Left renal cortex interstitium (tissue), 4 donors: ENCODE measurements around the gene ETNPPL. TPM values are rescaled to one million over a fixed set of nuclear protein-coding genes. Genes with fewer than 3 reads are reported as not detected.

Experiments
- DNase-seq, 4 donors: peaks; one replicate each; pipeline ENCODE4 v3.0.0-alpha.2; 2013; ENCODE audit warnings: low read depth in 4 of 4, low spot score in 2 of 4, missing footprints in 1 of 4
- polyA plus RNA-seq, 4 donors: library from polyadenylated mRNA; unstranded; fragments of 120-200 nt; gene quantifications; one replicate each; pipeline ENCODE4 v1.2.1, GENCODE V29; 2013; ENCODE audit not compliant: insufficient read length in 4 of 4

The ETNPPL gene
- polyA plus RNA-seq, 4 donors: 0.25 to 0.27 TPM; not detected in 2

DNA sequence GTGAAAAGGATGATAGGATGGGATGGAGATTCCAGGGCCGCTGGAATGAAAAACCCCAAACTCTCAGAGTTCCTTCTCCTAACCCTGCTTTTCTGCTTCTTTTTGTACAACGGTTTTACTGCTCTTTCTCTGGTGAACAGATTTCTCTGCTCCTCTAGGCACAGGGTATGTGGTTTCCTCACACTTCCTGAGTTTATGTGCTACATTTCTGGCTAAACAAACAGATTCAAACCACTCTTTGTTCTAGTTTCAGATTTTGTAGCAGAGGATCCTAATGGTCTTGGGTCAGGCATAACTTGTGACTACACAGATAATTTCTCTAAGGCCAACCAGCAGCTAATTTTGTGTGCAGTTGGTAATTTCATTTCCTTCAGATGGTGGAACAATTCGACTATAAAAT lies 59.9 kb downstream of the ETNPPL start:
- DNase-seq: no peak

DNA sequence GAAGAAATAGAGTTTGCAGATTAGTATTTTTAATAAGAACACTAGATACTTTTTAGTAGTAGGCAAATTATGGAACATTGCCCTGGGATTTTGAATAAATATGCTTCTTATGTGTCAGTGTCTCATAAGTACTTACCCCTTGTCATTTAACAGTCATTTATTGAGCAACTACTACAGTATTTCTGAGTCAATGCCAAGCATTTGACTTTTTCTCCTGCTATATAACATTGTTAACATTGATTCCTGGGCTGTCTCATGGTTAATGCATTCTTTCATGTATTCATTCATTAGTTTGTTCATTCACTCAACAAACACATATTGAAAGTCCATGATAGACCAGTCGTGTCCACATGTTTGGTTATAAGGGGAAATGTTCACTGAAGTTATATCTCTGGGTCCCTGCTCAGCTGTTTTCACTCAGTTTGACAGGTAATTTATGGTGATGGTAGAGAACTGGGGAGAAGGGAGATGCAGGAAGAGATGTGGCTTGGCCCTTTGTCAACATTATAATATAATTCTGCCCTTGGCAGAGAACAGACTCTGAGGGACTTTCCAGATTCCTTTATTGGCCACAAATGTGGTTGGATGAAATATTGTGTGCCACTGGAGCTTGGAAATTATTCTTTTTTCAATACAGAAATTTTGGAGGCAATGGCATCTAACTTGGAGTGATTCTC lies 62.6 kb downstream of the ETNPPL start:
- DNase-seq: no peak

DNA sequence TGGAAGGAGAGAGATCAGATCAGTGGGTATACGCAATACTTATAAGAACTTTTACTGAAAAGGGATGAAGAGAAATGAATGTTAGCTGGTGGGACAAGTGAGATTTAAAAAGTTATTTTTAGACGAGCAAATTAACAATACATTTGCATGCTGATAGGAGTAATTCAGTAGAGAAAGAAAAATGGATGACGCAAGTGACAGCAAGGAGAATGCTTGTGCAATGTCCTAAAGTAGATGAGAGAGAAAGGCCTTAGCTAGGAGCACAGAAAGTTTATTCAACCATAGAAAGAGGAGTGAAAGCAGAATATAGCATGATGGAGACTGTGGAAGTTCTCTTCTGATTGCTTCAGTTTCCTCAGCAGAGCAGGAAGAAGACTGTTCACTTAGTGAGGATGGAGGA lies 66.7 kb downstream of the ETNPPL start:
- DNase-seq: no peak

DNA sequence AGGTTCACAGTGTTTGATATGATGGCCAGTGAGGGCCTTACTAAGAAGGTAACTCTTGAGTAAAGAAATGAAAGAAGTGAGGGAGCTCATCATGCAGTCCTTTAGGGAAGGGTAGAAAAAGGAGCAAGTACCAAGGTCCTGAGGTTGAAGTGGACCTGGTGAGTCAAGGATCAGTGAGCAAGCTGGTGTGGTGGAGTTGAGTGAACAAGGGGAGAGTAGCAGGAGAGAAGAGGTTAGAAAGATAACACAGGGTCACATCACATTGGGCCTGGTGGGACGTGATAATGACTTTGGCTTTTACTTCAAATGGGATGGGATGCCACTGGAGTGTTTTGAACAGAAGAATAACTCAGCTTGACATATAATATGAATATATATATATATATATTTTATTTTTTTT lies 67.8 kb downstream of the ETNPPL start:
- DNase-seq: no peak

DNA sequence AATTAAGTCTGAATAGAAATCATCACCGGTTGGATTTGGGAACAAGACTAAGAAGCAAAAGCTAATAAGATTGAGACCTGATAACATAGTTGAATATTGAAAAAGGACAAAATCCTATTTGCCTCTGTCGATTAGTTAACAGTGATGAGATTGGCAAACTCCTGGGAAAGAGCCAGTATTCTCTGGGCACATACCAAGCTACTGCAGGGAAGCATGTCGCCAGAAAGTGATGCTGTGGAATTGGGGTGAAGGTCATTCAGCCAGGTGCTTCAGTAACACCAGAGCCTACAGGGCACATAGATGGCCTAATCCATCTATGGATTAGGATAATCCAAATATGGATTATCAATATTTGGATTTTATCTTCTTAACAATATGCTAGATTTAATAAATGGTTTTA lies 68.4 kb downstream of the ETNPPL start:
- DNase-seq: no peak

DNA sequence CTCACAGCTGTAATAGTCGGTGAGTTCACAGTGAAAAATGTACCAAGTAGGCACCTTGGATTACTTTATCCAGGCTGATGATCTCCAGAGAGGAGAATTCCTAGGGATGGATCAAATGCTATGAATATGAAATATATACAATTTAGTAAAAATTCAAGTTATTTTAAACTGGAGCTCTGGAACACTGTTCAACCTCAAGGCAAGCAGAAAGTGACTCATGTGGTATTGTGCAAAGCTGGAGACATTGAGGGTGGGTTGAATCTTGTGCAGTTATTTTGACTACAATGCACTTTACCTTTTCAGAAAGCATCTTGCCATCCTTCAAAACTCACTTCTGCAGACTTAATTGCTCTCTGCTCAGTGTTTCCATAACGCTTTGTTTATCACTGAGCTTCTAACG lies 69.0 kb downstream of the ETNPPL start:
- DNase-seq: no peak

DNA sequence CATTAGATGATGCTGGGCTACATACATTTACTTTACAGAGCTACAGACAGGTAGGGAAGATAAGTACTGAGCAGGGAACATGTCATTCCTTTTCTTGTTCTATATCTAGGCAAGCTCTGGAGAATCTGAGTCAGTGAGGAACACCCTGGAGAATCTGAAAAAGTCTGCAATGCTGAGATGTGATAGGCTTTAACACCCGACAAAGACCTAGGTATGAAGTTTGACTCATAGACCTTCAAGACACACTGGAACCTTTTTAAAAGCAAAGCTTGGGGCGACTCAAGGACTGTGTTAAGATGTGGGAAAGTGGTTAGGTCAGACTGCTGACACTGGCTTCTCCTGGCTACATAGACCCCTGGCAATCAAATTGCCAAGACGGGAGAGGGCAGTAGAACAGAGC lies 69.6 kb downstream of the ETNPPL start:
- DNase-seq: no peak

Other genes starting within 250 kb of the ETNPPL start
- gene RPL34, start 142.5 kb downstream of the ETNPPL start, polyA plus RNA-seq: 1,000 to 10,000 TPM; 1,606 to 2,346 (median 2,098) TPM
- gene OSTC, start 112.5 kb downstream of the ETNPPL start, polyA plus RNA-seq: 100 to 1,000 TPM; 206 to 285 (median 256) TPM